HUES6 (cell line): Measurements from ENCODE around the gene IGIP.

Source experiments
- H3K27ac ChIP-seq: 2 replicates; pipeline ENCODE4 v1.7.0; 2013; ENCODE audit warnings: low read depth, mild to moderate bottlenecking, low read length, inconsistent platforms
- H3K27me3 ChIP-seq: 2 replicates; pipeline ENCODE4 v1.6.1; 2013; ENCODE audit warnings: low read length; ENCODE audit not compliant: control insufficient read depth, insufficient read depth
- H3K36me3 ChIP-seq: 2 replicates; pipeline ENCODE4 v1.6.1; 2013; ENCODE audit warnings: low read length; ENCODE audit not compliant: control insufficient read depth, insufficient read depth
- H3K4me1 ChIP-seq: 2 replicates; pipeline ENCODE4 v1.6.1; 2013; ENCODE audit warnings: low read length; ENCODE audit not compliant: control insufficient read depth, insufficient read depth
- H3K4me3 ChIP-seq: 2 replicates; pipeline ENCODE4 v1.5.1; 2013; ENCODE audit warnings: low read depth, low read length
- H3K9ac ChIP-seq: one replicate; pipeline ENCODE4 v1.6.1; 2013; ENCODE audit warnings: mild to moderate bottlenecking, low read length
- H3K9me3 ChIP-seq: 2 replicates; pipeline ENCODE4 v1.6.1; 2013; ENCODE audit warnings: low read depth, low read length; ENCODE audit not compliant: control insufficient read depth, insufficient read depth

IGIP gene

DNA sequence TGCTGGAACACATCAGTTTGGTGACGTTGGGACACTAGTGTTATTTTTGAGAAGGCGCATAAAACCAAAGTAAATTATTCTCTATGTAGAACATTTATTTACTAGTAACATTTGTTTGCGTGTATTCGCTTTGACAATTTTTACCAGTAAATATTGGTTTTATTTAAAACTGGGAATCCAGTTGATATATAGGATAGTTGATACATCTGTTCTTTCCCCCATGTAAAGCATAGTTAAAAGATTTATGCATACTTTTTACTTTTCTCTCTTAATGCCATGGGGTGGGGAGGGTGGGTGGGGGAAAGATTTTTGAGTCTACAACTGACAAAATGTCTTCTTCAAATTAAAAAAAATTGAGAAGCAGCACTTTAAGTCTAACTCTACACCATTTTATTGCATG lies at the start of gene IGIP:
Gene IGIP (plus strand): TSS at position 301 of the 400 bp plus-strand sequence. CDS start 2,540 bp downstream, outside the sequence.
- Histone ChIP-seq H3K27ac (no peak within 1 kb of the TSS), H3K4me3 (no peak within 1 kb of the TSS), H3K27me3 (no peaks in the 10 kb centered on the region), H3K4me1 (no peaks in the 10 kb centered on the region), H3K9ac (no peak within 1 kb of the TSS), H3K9me3 (no peaks in the 10 kb centered on the region), H3K36me3 (no peaks in the 10 kb centered on the region)

DNA sequence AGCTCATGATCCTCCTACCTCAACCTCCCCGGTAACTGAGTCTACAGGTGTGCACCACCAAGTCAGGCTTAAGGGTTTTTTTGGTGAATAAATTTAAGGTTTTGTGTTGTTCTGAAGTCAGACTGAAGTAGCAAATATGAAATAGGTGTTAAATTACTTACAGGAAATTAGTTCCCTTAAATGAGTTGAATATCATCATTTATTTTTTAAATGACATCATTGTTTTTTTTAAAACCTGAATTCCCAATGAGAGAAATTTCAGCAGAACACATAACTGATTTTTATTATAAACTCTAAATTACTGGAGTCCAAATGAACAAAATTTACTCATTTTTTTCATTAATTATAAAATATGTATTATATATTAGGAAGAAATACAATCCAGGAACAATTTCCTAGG lies 49.6 kb upstream of the IGIP start:
- H3K4me3 ChIP-seq: no peak overlapping the region
- no peaks in the 10 kb centered on the region for H3K9me3 ChIP-seq
- no peak overlapping the region for H3K9ac ChIP-seq
- peaks cover 6% of the 10 kb centered on the region; the same call in 1 of the 2 replicates for H3K27me3 ChIP-seq
- no peaks in the 10 kb centered on the region for H3K36me3 ChIP-seq
- H3K4me1 ChIP-seq: no peaks in the 10 kb centered on the region
- no peak overlapping the region for H3K27ac ChIP-seq

- peaks cover 6% of the 10 kb centered on the region; the same call in 1 of the 2 replicates for H3K27me3 ChIP-seq
- H3K9ac ChIP-seq: no peak overlapping the region
- H3K4me1 ChIP-seq: no peaks in the 10 kb centered on the region
- H3K4me3 ChIP-seq: no peak overlapping the region
- H3K27ac ChIP-seq: no peak overlapping the region
- no peaks in the 10 kb centered on the region for H3K9me3 ChIP-seq
- H3K36me3 ChIP-seq: no peaks in the 10 kb centered on the region
Measured at GRCh38 chr5:140076788-140077187, 48.9 kb upstream of the IGIP start.

- no peak overlapping the region for H3K4me3 ChIP-seq
Measured at GRCh38 chr5:140083120-140083519, 42.6 kb upstream of the IGIP start.

GRCh38 chr5:140083650-140084049 lies 42.1 kb upstream of the IGIP start:
- H3K27ac ChIP-seq: no peak overlapping the region
- no peaks in the 10 kb centered on the region for H3K4me1 ChIP-seq
- H3K36me3 ChIP-seq: no peaks in the 10 kb centered on the region
- peaks cover 26% of the 10 kb centered on the region; the same call in 1 of the 2 replicates for H3K27me3 ChIP-seq
- H3K9me3 ChIP-seq: no peaks in the 10 kb centered on the region
- no peak overlapping the region for H3K4me3 ChIP-seq
- no peak overlapping the region for H3K9ac ChIP-seq

More at GRCh38 chr5:140083120-140083519, 42.6 kb upstream of the IGIP start:
- Histone ChIP-seq H3K27me3 (peaks cover 26% of the 10 kb centered on the region; the same call in 1 of the 2 replicates), H3K36me3 (no peaks in the 10 kb centered on the region), H3K4me1 (no peaks in the 10 kb centered on the region), H3K9ac (no peak overlapping the region), H3K27ac (no peak overlapping the region), H3K9me3 (no peaks in the 10 kb centered on the region)

DNA sequence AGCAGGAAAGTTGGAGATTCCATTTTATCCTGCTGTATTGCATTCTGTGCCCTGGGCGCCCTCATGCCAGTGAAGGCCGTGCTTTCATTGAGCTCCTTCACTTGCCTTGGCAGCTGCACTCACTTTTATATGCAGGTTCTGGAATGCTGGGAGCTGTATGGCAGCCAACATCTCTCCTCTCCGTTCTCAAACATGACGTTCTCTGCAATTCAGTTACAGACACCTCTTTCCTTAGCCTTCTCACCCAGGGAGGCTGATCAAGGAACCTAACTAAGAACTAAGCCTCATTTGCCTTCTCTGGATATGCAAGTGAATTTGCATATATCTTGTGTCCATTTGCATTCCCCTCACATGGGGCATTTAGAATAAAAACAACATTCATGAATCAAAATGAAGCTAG lies 41.2 kb upstream of the IGIP start:
- Histone ChIP-seq H3K9me3 (no peaks in the 10 kb centered on the region), H3K27ac (no peak overlapping the region), H3K9ac (no peak overlapping the region), H3K4me3 (no peak overlapping the region), H3K27me3 (peaks cover 28% of the 10 kb centered on the region; the same call in 1 of the 2 replicates), H3K36me3 (no peaks in the 10 kb centered on the region), H3K4me1 (no peaks in the 10 kb centered on the region)

- peaks cover 5% of the 10 kb centered on the region; the same call in 1 of the 2 replicates for H3K9me3 ChIP-seq
- no peaks in the 10 kb centered on the region for H3K4me1 ChIP-seq
- H3K9ac ChIP-seq: no peak overlapping the region
- no peaks in the 10 kb centered on the region for H3K36me3 ChIP-seq
- no peak overlapping the region for H3K27ac ChIP-seq
- H3K4me3 ChIP-seq: no peak overlapping the region
- peaks cover 22% of the 10 kb centered on the region for H3K27me3 ChIP-seq
Measured at GRCh38 chr5:140090251-140090650, 35.5 kb upstream of the IGIP start.

GRCh38 chr5:140093179-140093578 lies 32.6 kb upstream of the IGIP start:
- H3K36me3 ChIP-seq: no peaks in the 10 kb centered on the region
- H3K9me3 ChIP-seq: peaks cover 5% of the 10 kb centered on the region; the same call in 1 of the 2 replicates
- no peaks in the 10 kb centered on the region for H3K4me1 ChIP-seq
- no peak overlapping the region for H3K9ac ChIP-seq
- H3K27me3 ChIP-seq: peaks cover 22% of the 10 kb centered on the region
- H3K4me3 ChIP-seq: no peak overlapping the region
- no peak overlapping the region for H3K27ac ChIP-seq

DNA sequence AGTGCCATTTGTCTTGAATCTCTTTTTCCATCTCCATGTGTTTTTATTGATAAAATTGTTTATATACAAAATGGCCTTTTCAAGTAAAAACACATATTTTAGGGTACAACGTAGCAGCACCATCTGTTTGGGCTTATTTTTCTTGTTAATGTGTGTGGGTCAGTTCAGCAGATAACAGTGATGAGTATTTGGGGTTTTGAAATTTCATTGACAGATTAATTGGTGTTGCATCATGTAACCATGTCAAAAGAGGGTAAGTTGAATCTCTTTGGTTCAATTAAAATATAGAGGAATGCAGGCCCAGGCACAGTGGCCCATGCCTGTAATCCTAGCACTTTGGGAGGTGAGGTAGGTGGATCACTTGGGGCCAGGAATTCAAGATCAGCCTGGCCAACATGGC lies 31.9 kb upstream of the IGIP start:
- H3K27me3 ChIP-seq: peaks cover 22% of the 10 kb centered on the region
- H3K27ac ChIP-seq: no peak overlapping the region
- H3K9ac ChIP-seq: no peak overlapping the region

DNA sequence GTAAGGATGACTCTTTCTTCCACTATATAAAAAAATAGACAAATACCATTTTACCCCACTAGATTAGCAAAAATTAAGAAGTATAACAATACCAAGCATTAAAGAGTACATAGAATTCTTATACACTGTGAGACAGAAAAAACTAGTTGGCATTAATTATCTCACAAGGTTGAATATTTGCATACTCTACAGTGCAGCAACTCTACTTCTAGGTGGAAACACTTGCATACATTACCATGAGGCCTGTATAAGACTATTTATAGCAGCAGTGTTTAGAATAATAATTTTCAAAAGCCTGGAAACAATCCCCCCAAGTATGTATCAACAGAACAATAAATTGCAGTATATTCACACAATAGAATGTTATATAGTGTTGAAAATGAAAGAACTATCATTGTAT lies 30.8 kb upstream of the IGIP start:
- Histone ChIP-seq H3K9me3 (peaks cover 5% of the 10 kb centered on the region; the same call in 1 of the 2 replicates), H3K9ac (no peak overlapping the region), H3K27ac (no peak overlapping the region), H3K36me3 (no peaks in the 10 kb centered on the region), H3K4me3 (no peak overlapping the region), H3K4me1 (no peaks in the 10 kb centered on the region), H3K27me3 (peaks cover 19% of the 10 kb centered on the region)

More for the DNA sequence above, 31.9 kb upstream of the IGIP start:
- Histone ChIP-seq H3K9me3 (peaks cover 5% of the 10 kb centered on the region; the same call in 1 of the 2 replicates), H3K36me3 (no peaks in the 10 kb centered on the region), H3K4me1 (no peaks in the 10 kb centered on the region), H3K4me3 (no peak overlapping the region)

- peaks cover 48% of the 10 kb centered on the region for H3K27me3 ChIP-seq
- no peak overlapping the region for H3K27ac ChIP-seq
- no peak overlapping the region for H3K9ac ChIP-seq
- H3K9me3 ChIP-seq: no peaks in the 10 kb centered on the region
- H3K4me1 ChIP-seq: no peaks in the 10 kb centered on the region
- no peaks in the 10 kb centered on the region for H3K36me3 ChIP-seq
- H3K4me3 ChIP-seq: no peak overlapping the region
Measured at GRCh38 chr5:140101179-140101578, 24.6 kb upstream of the IGIP start.

DNA sequence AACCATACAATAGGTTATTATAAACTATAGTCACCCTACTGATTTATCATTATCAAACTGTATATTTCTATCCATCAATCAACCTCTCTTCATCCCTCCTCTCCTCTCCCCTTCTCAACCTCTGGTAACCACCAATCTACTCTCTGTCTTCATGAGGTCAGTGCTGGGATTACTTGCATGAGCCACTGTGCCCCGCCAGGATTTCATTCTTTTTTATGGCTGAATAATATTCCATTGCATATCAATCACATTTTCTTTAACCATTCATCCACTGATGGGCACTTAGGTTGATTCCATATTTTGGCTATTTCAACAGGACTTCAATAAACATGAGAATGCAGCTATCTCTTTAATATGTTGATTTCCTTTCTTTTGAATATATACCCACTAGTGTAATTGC lies 22.6 kb upstream of the IGIP start:
- Histone ChIP-seq H3K27me3 (peaks cover 58% of the 10 kb centered on the region), H3K4me1 (no peaks in the 10 kb centered on the region), H3K27ac (no peak overlapping the region)

More for the DNA sequence above, 22.6 kb upstream of the IGIP start:
- Histone ChIP-seq H3K36me3 (no peaks in the 10 kb centered on the region), H3K9ac (no peak overlapping the region), H3K4me3 (no peak overlapping the region), H3K9me3 (no peaks in the 10 kb centered on the region)
